Thoracic aorta (tissue), 2 donors: ENCODE data around the gene IWS1. TPM values are rescaled to one million over a fixed set of nuclear protein-coding genes. Genes with fewer than 3 reads are reported as not detected.

ENCODE experiments used
- ATAC-seq: fragments of 150-250 bp; one replicate; pipeline ENCODE4 v1.8.0; 2017; ENCODE audit warnings: low read depth; ENCODE audit not compliant: insufficient number of reproducible peaks, low FRiP score
- DNase-seq: peaks from one replicate; pipeline ENCODE4 v3.0.0-alpha.2; 2020; ENCODE audit warnings: low spot score
- H3K27ac ChIP-seq, 2 donors: fragments of 200-600 bp; sonication (generic); 1 replicate in 1 of 2; 2 replicates in 1 of 2; pipeline ENCODE4 v1.5.1; 2016; ENCODE audit warnings: mild to moderate bottlenecking in 2 of 2, moderate library complexity in 2 of 2
- H3K27me3 ChIP-seq: fragments of 200-600 bp; sonication (generic); replicated peaks from 2 replicates; pipeline ENCODE4 v1.6.0; 2016; ENCODE audit warnings: mild to moderate bottlenecking; ENCODE audit not compliant: insufficient read depth
- H3K36me3 ChIP-seq: fragments of 200-600 bp; sonication (generic); one replicate; pipeline ENCODE4 v1.5.1; 2016
- H3K4me1 ChIP-seq, 2 donors: fragments of 200-600 bp; sonication (generic); 1 replicate in 1 of 2; 2 replicates in 1 of 2; pipeline versions ENCODE4 v1.5.1 to v1.6.0; 2016; ENCODE audit warnings: low read depth in 2 of 2, mild to moderate bottlenecking in 1 of 2; ENCODE audit not compliant: control insufficient read depth in 1 of 2
- H3K4me3 ChIP-seq: fragments of 200-600 bp; sonication (generic); 2 replicates; pipeline ENCODE4 v1.5.1; 2016; ENCODE audit warnings: mild to moderate bottlenecking
- H3K9me3 ChIP-seq: fragments of 200-600 bp; sonication (generic); 2 replicates; pipeline ENCODE4 v1.5.1; 2016
- total RNA-seq, 2 donors: library from RNA; depleted of rRNA; stranded (reverse); fragments of >200 nt; gene quantifications; one replicate each; pipeline versions ENCODE4 v1.1.0 to v1.2.3, GENCODE V29; 2016
- TF ChIP-seq, protein P1 (sequence below): fragments of 200-600 bp; sonication (generic); IDR thresholded peaks from one replicate; pipeline ENCODE4 v1.5.1; 2019; ENCODE audit warnings: antibody characterized with exemption

IWS1 gene
- total RNA-seq, 2 donors from 2014 or later: 43.2 to 54.0 TPM

- Histone ChIP-seq H3K27ac (no peak overlapping the region), H3K27me3 (no peaks in the 10 kb centered on the region), H3K36me3 (peaks cover 26% of the 10 kb centered on the region), H3K4me1 (peaks cover 8 to 13% of the 10 kb centered on the region in 2 donors), H3K4me3 (no peak overlapping the region), H3K9me3 (no peaks in the 10 kb centered on the region)
- DNase-seq (no peak), ATAC-seq (no peak)
- TF ChIP-seq, protein P1, sequence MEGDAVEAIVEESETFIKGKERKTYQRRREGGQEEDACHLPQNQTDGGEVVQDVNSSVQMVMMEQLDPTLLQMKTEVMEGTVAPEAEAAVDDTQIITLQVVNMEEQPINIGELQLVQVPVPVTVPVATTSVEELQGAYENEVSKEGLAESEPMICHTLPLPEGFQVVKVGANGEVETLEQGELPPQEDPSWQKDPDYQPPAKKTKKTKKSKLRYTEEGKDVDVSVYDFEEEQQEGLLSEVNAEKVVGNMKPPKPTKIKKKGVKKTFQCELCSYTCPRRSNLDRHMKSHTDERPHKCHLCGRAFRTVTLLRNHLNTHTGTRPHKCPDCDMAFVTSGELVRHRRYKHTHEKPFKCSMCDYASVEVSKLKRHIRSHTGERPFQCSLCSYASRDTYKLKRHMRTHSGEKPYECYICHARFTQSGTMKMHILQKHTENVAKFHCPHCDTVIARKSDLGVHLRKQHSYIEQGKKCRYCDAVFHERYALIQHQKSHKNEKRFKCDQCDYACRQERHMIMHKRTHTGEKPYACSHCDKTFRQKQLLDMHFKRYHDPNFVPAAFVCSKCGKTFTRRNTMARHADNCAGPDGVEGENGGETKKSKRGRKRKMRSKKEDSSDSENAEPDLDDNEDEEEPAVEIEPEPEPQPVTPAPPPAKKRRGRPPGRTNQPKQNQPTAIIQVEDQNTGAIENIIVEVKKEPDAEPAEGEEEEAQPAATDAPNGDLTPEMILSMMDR: no peak
Observed at GRCh38 chr2:127503491-127503890, 22.8 kb downstream of the IWS1 start.

DNA sequence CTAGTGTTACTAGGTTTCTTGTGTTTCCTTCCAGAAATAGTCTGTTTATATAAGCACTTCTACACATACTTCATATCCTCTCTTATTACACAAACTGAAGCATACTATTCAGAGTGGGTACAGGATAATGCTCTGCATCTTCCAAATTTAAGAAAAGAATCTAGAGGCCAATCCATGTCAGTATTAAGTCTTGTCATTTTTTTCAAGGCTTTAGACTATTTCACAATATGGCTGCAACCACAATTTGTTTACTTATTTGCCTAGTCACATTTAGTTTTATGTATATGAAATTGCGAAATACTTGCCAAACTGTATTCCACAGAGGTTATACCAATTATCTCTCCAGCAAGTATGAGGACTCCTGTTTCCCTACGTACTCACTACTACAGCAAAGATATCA is 27.9 kb downstream of the IWS1 start:
- Histone ChIP-seq H3K9me3 (no peaks in the 10 kb centered on the region), H3K36me3 (peaks cover 17% of the 10 kb centered on the region), H3K4me3 (no peak overlapping the region), H3K27me3 (no peaks in the 10 kb centered on the region), H3K4me1 (no peaks in the 10 kb centered on the region), H3K27ac (no peak overlapping the region)
- DNase-seq (no peak), ATAC-seq (no peak)
- TF ChIP-seq, protein P1: no peak

GRCh38 chr2:127490283-127490682 is 36.0 kb downstream of the IWS1 start:
- Histone ChIP-seq H3K4me3 (no peak overlapping the region), H3K27me3 (no peaks in the 10 kb centered on the region), H3K4me1 (no peaks in the 10 kb centered on the region), H3K9me3 (no peaks in the 10 kb centered on the region), H3K36me3 (peaks cover 48% of the 10 kb centered on the region), H3K27ac (no peak overlapping the region)
- DNase-seq (no peak), ATAC-seq (no peak)
- TF ChIP-seq, protein P1: no peak

DNA sequence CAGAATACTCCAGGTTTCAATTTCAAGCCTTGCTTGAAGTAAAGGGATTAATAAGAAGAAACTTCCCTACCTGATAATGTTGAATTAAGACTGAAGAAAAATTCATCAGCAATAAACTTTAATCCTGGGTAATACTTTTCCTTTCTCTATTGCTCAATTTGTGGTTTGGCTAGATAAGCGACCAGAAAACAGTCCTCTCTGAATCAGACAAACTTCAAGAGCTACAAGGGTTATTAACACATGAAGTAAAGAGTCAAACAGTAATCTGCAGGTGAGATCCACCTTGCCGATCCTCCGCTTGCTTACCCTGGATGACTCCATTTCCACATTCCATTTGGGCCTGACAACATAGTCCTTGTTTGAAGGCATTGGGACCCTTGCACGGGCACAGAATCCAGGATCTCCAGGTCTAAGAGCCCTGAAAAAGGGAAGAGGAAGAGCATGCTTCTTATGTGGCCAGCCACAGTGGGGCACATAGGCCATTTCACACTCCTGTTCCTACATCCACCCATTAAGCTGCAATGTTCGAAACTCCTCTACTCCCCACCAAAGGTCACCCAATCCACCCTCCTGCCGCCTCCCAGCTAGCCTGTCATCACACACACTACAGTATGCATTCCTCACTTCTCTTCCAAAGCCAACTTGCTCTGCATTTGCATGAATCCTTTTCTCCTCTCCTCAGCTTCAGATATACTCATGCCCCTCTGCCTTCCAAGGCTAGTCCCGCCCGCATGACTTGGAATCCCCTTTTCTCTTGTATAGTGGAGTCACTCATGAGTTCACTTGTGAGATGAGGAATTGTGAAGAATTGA is 39.8 kb downstream of the IWS1 start:
- Histone ChIP-seq H3K4me3 (no peak overlapping the region), H3K27ac (no peak overlapping the region), H3K27me3 (no peaks in the 10 kb centered on the region), H3K9me3 (no peaks in the 10 kb centered on the region), H3K4me1 (no peaks in the 10 kb centered on the region), H3K36me3 (peaks cover 57% of the 10 kb centered on the region)
- no peak for DNase-seq
- ATAC-seq: no peak
- TF ChIP-seq, protein P1: no peak

DNA sequence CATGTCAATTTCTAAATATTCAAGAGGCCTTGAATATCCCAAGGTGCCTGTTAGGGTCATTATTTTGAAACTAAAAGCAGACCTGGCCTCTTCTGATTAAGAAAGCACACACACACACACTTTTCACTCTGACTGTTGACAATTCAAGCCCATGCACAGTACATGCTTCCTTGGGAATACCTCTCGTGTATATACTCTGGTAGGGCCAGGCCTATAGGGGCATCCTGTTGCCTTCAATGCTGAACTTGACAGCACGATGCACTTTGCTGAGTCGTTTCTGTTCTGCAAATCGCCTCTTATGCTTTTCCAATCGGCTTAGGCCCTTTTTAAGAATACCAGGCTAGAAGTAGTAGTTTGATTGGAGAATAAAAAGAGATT is 40.6 kb downstream of the IWS1 start:
- Histone ChIP-seq H3K36me3 (peaks cover 53% of the 10 kb centered on the region), H3K27ac (no peak overlapping the region), H3K9me3 (no peaks in the 10 kb centered on the region), H3K27me3 (no peaks in the 10 kb centered on the region), H3K4me3 (no peak overlapping the region), H3K4me1 (no peaks in the 10 kb centered on the region)
- TF ChIP-seq, protein P1: no peak
- DNase-seq: no peak
- ATAC-seq: no peak
